IMR-90 (cell line): ENCODE data around the gene LIN37. TPM values are rescaled to one million over a fixed set of nuclear protein-coding genes. Genes with fewer than 3 reads are reported as not detected.

ENCODE experiments used
- ATAC-seq: fragments of 200-7000 bp; cut with Tn5 transposase; 2 replicates; pipeline ENCODE4 v1.9.1; 2020; ENCODE audit warnings: low read depth, mild to moderate bottlenecking, moderate library complexity
- BruUV-seq: library from RNA; stranded (reverse); fragments of 400-500 nt; replicated peaks from 2 replicates; lab custom pipeline; 2021; lab: Mats Ljungman, UMichigan
- CTCF ChIA-PET: fragments of 300-600 bp; formaldehyde crosslinking; extraction: SDS; loops from one replicate; lab custom pipeline; 2021; ENCODE audit warnings: antibody characterized with exemption; lab: Yijun Ruan, JAX
- POLR2A ChIA-PET: fragments of 300-600 bp; sonication (Branson Sonifier 250); formaldehyde crosslinking; loops from one replicate; lab custom pipeline; 2022; ENCODE audit warnings: antibody characterized with exemption; ENCODE audit not compliant: unreplicated experiment; lab: Charles Lee
- DNase-seq: peaks from one replicate; pipeline ENCODE4 v3.0.0; 2013
- H2AFZ ChIP-seq: replicated peaks from 2 replicates; pipeline ENCODE3; 2013; ENCODE audit warnings: low read length, mild to moderate bottlenecking; ENCODE audit not compliant: poor library complexity
- H2AK5ac ChIP-seq: 2 replicates; pipeline ENCODE4 v1.6.1; 2013; ENCODE audit warnings: low read depth, low read length, inconsistent platforms
- H2AK9ac ChIP-seq: replicated peaks from 2 replicates; pipeline ENCODE3; 2013; ENCODE audit warnings: mild to moderate bottlenecking, low read depth, low read length, moderate library complexity; ENCODE audit not compliant: poor library complexity
- H2BK120ac ChIP-seq: 2 replicates; pipeline ENCODE4 v1.6.1; 2013; ENCODE audit warnings: low read depth, low read length, inconsistent platforms
- H2BK15ac ChIP-seq: 3 replicates; pipeline ENCODE4 v1.6.1; 2013; ENCODE audit warnings: low read depth, low read length, inconsistent platforms
- H2BK20ac ChIP-seq: 2 replicates; pipeline ENCODE4 v1.6.1; 2013; ENCODE audit warnings: low read depth, mild to moderate bottlenecking, inconsistent platforms, low read length, moderate library complexity
- H2BK5ac ChIP-seq: 2 replicates; pipeline ENCODE4 v1.6.1; 2013; ENCODE audit warnings: mild to moderate bottlenecking, low read depth, low read length, inconsistent platforms; ENCODE audit not compliant: poor library complexity, severe bottlenecking
- H3K14ac ChIP-seq: replicated peaks from 2 replicates; pipeline ENCODE4 v1.6.1; 2013; ENCODE audit warnings: low read depth, low read length, inconsistent platforms
- H3K18ac ChIP-seq: 2 replicates; pipeline ENCODE4 v1.6.1; 2013; ENCODE audit warnings: low read depth, low read length, control low read depth
- H3K23ac ChIP-seq: 2 replicates; pipeline ENCODE4 v1.6.1; 2013; ENCODE audit warnings: low read depth, low read length, inconsistent platforms
- H3K27ac ChIP-seq: 2 replicates; pipeline ENCODE4 v1.5.1; 2013; ENCODE audit warnings: mild to moderate bottlenecking, control low read depth, low read length; ENCODE audit not compliant: insufficient read depth
- H3K27me3 ChIP-seq: 2 replicates; pipeline ENCODE4 v1.6.1; 2013; ENCODE audit warnings: low read length; ENCODE audit not compliant: control insufficient read depth, insufficient read depth
- H3K36me3 ChIP-seq: 2 replicates; pipeline ENCODE4 v1.6.1; 2013; ENCODE audit warnings: low read length, mixed read lengths; ENCODE audit not compliant: control insufficient read depth, insufficient read depth
- H3K4ac ChIP-seq: 2 replicates; pipeline ENCODE4 v1.6.1; 2013; ENCODE audit warnings: low read depth, low read length, inconsistent platforms
- H3K4me1 ChIP-seq: 2 replicates; pipeline ENCODE4 v1.6.1; 2013; ENCODE audit warnings: low read length, mixed read lengths; ENCODE audit not compliant: control insufficient read depth, insufficient read depth
- H3K4me2 ChIP-seq: 2 replicates; pipeline ENCODE4 v1.6.1; 2013; ENCODE audit warnings: low read depth, mild to moderate bottlenecking, control low read depth, low read length, moderate library complexity
- H3K4me3 ChIP-seq: 2 replicates; pipeline ENCODE4 v1.5.1; 2013; ENCODE audit warnings: low read depth, mild to moderate bottlenecking, control low read depth, low read length, moderate library complexity; ENCODE audit not compliant: insufficient read depth
- H3K56ac ChIP-seq: 2 replicates; pipeline ENCODE4 v1.6.1; 2013; ENCODE audit warnings: low read length, inconsistent platforms; ENCODE audit not compliant: insufficient read depth; ENCODE audit errors: extremely low read depth
- H3K79me1 ChIP-seq, 2 experiments: 2 replicates each; pipeline ENCODE4 v1.6.1; 2013; ENCODE audit warnings: low read length in 2 of 2, inconsistent platforms in 1 of 2, low read depth in 1 of 2
- H3K9ac ChIP-seq: 2 replicates; pipeline ENCODE4 v1.6.1; 2013; ENCODE audit warnings: low read depth, low read length, control low read depth
- H3K9me1 ChIP-seq: 2 replicates; pipeline ENCODE4 v1.6.1; 2013; ENCODE audit warnings: low read length, inconsistent platforms; ENCODE audit not compliant: insufficient read depth
- H3K9me3 ChIP-seq: 2 replicates; pipeline ENCODE4 v1.6.1; 2013; ENCODE audit warnings: low read length; ENCODE audit not compliant: control insufficient read depth, insufficient read depth
- H4K20me1 ChIP-seq: 2 replicates; pipeline ENCODE4 v1.6.1; 2013; ENCODE audit warnings: low read length, inconsistent platforms; ENCODE audit not compliant: insufficient read depth
- H4K5ac ChIP-seq: 2 replicates; pipeline ENCODE4 v1.6.1; 2013; ENCODE audit warnings: mild to moderate bottlenecking, low read depth, low read length, control low read depth
- H4K8ac ChIP-seq, 2 experiments: 2 replicates each; pipeline ENCODE4 v1.6.1; 2013; ENCODE audit warnings: low read depth in 2 of 2, low read length in 2 of 2, control low read depth in 1 of 2, inconsistent platforms in 1 of 2
- H4K91ac ChIP-seq: 2 replicates; pipeline ENCODE4 v1.6.1; 2013; ENCODE audit warnings: low read depth, low read length, inconsistent platforms; ENCODE audit not compliant: insufficient read depth
- BHLHE40 ChIP-seq: fragments of 150-350 bp; IDR thresholded peaks from 2 replicates; pipeline ENCODE4 v1.6.1; 2016; ENCODE audit warnings: mild to moderate bottlenecking, low read depth, low read length
- CEBPB ChIP-seq: IDR thresholded peaks from 2 replicates; pipeline ENCODE4 v1.6.1; 2012; ENCODE audit warnings: low read depth, low read length, improper control_type of control experiment
- CHD1 ChIP-seq: IDR thresholded peaks from 2 replicates; pipeline ENCODE4 v1.6.1; 2012; ENCODE audit warnings: low read depth, low read length, improper control_type of control experiment
- ELK1 ChIP-seq: fragments of 150-350 bp; IDR thresholded peaks from 2 replicates; pipeline ENCODE4 v1.6.1; 2016; ENCODE audit warnings: low read depth, mild to moderate bottlenecking, low read length, moderate library complexity, borderline replicate concordance
- FOS ChIP-seq: fragments of 150-350 bp; IDR thresholded peaks from 2 replicates; pipeline ENCODE4 v1.6.1; 2016; ENCODE audit warnings: low read depth, low read length
- MAFK ChIP-seq: IDR thresholded peaks from 2 replicates; pipeline ENCODE4 v1.6.1; 2012; ENCODE audit warnings: low read depth, low read length, improper control_type of control experiment
- MAZ ChIP-seq: IDR thresholded peaks from 2 replicates; pipeline ENCODE4 v1.6.1; 2012; ENCODE audit warnings: low read depth, mild to moderate bottlenecking, low read length, improper control_type of control experiment, moderate library complexity, borderline replicate concordance
- MXI1 ChIP-seq: IDR thresholded peaks from 2 replicates; pipeline ENCODE4 v1.6.1; 2012; ENCODE audit warnings: low read depth, mild to moderate bottlenecking, low read length, moderate library complexity, borderline replicate concordance
- NFE2L2 ChIP-seq: fragments of 150-350 bp; IDR thresholded peaks from 2 replicates; pipeline ENCODE4 v1.6.1; 2016; ENCODE audit warnings: low read depth, mild to moderate bottlenecking, low read length
- POLR2A ChIP-seq: IDR thresholded peaks from 2 replicates; pipeline ENCODE4 v1.6.1; 2012; ENCODE audit warnings: mild to moderate bottlenecking, low read depth, low read length
- RAD21 ChIP-seq: IDR thresholded peaks from 2 replicates; pipeline ENCODE4 v1.6.1; 2012; ENCODE audit warnings: low read length, improper control_type of control experiment
- RCOR1 ChIP-seq: IDR thresholded peaks from 2 replicates; pipeline ENCODE4 v1.6.1; 2012; ENCODE audit warnings: mild to moderate bottlenecking, low read length, improper control_type of control experiment; ENCODE audit not compliant: insufficient replicate concordance
- RFX5 ChIP-seq: IDR thresholded peaks from 2 replicates; pipeline ENCODE4 v1.8.0; 2012; ENCODE audit warnings: low read depth, mild to moderate bottlenecking, low read length, moderate library complexity
- SMC3 ChIP-seq: fragments of 150-350 bp; IDR thresholded peaks from 2 replicates; pipeline ENCODE4 v1.6.1; 2016; ENCODE audit warnings: low read depth, mild to moderate bottlenecking, antibody characterized with exemption, low read length, moderate library complexity
- WGBS, 2 experiments: methylation state at CpG; one replicate each; pipeline versions ENCODE4 v1.1.5 to v1.1.7; 2013; ENCODE audit warnings: missing lambda C conversion rate in 2 of 2; ENCODE audit not compliant: insufficient read length in 1 of 2; ENCODE audit errors: extremely low coverage in 2 of 2; 5-methylcytosine and 5-hydroxymethylcytosine counted together
- dilution Hi-C: fragments of 300-500 bp; cut with HindIII; formaldehyde crosslinking; loops from one replicate; pipeline ENCODE4 v1.14.3; 2018; ENCODE audit warnings: low sequenced_read_pairs; ENCODE audit not compliant: unreplicated experiment
- in situ Hi-C: fragments of 300-500 bp; cut with MboI; formaldehyde crosslinking; loops from 3 replicates; pipeline ENCODE4 v1.14.3; 2019; ENCODE audit warnings: low sequenced_read_pairs, inconsistent platforms, mixed read lengths
- intact Hi-C: fragments of 100-400 bp; cut with micrococcal nuclease; formaldehyde crosslinking; loops from 2 replicates; pipeline ENCODE4 v1.10.0; 2022
- polyA plus RNA-seq, 3 experiments: library from polyadenylated mRNA; depleted of rRNA; stranded (reverse); fragments of >200 nt; gene quantifications; 2 replicates each; pipeline ENCODE4 v1.2.3, GENCODE V29; 2012; ENCODE audit warnings: low replicate concordance in 1 of 3
- total RNA-seq: library from RNA; depleted of rRNA; stranded (reverse); fragments of >200 nt; gene quantifications from 2 replicates; pipeline ENCODE4 v1.2.3, GENCODE V29; 2012
- TF ChIP-seq, protein P1 (sequence below): fragments of 150-350 bp; IDR thresholded peaks from 2 replicates; pipeline ENCODE4 v1.6.1; 2017; ENCODE audit warnings: mild to moderate bottlenecking, antibody characterized with exemption, low read length, low read depth
- TF ChIP-seq, protein P2 (sequence below): conservative IDR thresholded peaks from 2 replicates; pipeline ENCODE4 v1.5.1; 2012; ENCODE audit warnings: mild to moderate bottlenecking, low read depth, low read length, improper control_type of control experiment

LIN37 gene
- total and polyA plus RNA-seq, 2 of the 4 experiments (the other 2 are of a cell fraction) = 12.7 to 23.1 TPM

GRCh38 chr19:35775046-35775297 is 26.6 kb downstream of the LIN37 start:
- H3K9ac ChIP-seq = no peak overlapping the region
- peaks cover 6% of the 10 kb centered on the region for H3K4me1 ChIP-seq
- no peak overlapping the region for H4K5ac ChIP-seq
- no peak overlapping the region for H2BK20ac ChIP-seq
- peak overlapping the region; percentile 73 for H3K4me2 ChIP-seq
- H2BK120ac ChIP-seq = no peak overlapping the region
- no peak overlapping the region for H3K27ac ChIP-seq
- no peak overlapping the region for H4K8ac ChIP-seq
- no peak for DNase-seq
- no peaks in the 10 kb centered on the region for H3K9me3 ChIP-seq
- no TSS peak for BruUV-seq
- 0 out of 2 replicates have a peak, but pooled peaks cover 2% of the 10 kb centered on the region for H3K36me3 ChIP-seq
- H2BK15ac ChIP-seq = no peak overlapping the region
- no peaks in the 10 kb centered on the region for H3K27me3 ChIP-seq
- in situ Hi-C loops = no loop called here
- peak overlapping the region; percentile 99 for H2AFZ ChIP-seq
- ChIA-PET CTCF (no interaction called here), POLR2A (no interaction called here)
- no peaks in the 10 kb centered on the region for H4K20me1 ChIP-seq
- H2AK5ac ChIP-seq = no peak overlapping the region
- 29% methylated on average over 5 of the region's 9 CpGs; no CpG with 5 or more reads in 1 of the 2 experiments for WGBS, 2 experiments
- H2AK9ac ChIP-seq = peak overlapping the region; percentile 25
- H3K4ac ChIP-seq = no peak overlapping the region
- H2BK5ac ChIP-seq = no peak overlapping the region
- no peak overlapping the region for H3K18ac ChIP-seq
- no peak overlapping the region for H3K56ac ChIP-seq
- H3K14ac ChIP-seq = no peak overlapping the region
- no peak overlapping the region for H3K4me3 ChIP-seq
- dilution Hi-C loops = no loop called here
- TF ChIP-seq CHD1 (no peak), SMC3 (no peak), RFX5 (no peak), BHLHE40 (no peak), RCOR1 (no peak), POLR2A (no peak), ELK1 (no peak), RAD21 (no peak), FOS (no peak), MAFK (no peak), MXI1 (no peak), MAZ (no peak), CEBPB (no peak), NFE2L2 (no peak)
- TF ChIP-seq, protein P1, sequence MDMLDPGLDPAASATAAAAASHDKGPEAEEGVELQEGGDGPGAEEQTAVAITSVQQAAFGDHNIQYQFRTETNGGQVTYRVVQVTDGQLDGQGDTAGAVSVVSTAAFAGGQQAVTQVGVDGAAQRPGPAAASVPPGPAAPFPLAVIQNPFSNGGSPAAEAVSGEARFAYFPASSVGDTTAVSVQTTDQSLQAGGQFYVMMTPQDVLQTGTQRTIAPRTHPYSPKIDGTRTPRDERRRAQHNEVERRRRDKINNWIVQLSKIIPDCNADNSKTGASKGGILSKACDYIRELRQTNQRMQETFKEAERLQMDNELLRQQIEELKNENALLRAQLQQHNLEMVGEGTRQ = no peak
- TF ChIP-seq, protein P2, sequence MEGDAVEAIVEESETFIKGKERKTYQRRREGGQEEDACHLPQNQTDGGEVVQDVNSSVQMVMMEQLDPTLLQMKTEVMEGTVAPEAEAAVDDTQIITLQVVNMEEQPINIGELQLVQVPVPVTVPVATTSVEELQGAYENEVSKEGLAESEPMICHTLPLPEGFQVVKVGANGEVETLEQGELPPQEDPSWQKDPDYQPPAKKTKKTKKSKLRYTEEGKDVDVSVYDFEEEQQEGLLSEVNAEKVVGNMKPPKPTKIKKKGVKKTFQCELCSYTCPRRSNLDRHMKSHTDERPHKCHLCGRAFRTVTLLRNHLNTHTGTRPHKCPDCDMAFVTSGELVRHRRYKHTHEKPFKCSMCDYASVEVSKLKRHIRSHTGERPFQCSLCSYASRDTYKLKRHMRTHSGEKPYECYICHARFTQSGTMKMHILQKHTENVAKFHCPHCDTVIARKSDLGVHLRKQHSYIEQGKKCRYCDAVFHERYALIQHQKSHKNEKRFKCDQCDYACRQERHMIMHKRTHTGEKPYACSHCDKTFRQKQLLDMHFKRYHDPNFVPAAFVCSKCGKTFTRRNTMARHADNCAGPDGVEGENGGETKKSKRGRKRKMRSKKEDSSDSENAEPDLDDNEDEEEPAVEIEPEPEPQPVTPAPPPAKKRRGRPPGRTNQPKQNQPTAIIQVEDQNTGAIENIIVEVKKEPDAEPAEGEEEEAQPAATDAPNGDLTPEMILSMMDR = no peak
- intact Hi-C loops = loop anchor here (2.0 kb wide), 1 partner anchor 16 kb away; the partner anchor contains the start of gene PROSER3
- no peak for ATAC-seq
- H4K91ac ChIP-seq = no peak overlapping the region
- H3K23ac ChIP-seq = no peak overlapping the region
- H3K79me1 ChIP-seq = peaks cover 7 to 18% of the 10 kb centered on the region in 2 experiments
- H3K9me1 ChIP-seq = peaks cover 6% of the 10 kb centered on the region; the same call in 1 of the 2 replicates
